Right atrium auricular region (tissue), 2 donors: ENCODE results near the gene CHRDL2. TPM values are rescaled to one million over a fixed set of nuclear protein-coding genes. Genes with fewer than 3 reads are reported as not detected.

Source experiments
- DNase-seq: peaks from one replicate; pipeline ENCODE4 v3.0.0-alpha.2; 2019; ENCODE audit warnings: low spot score
- H3K27ac ChIP-seq, 2 donors: fragments of 200-600 bp; sonication (generic); 1 replicate in 1 of 2; 2 replicates in 1 of 2; pipeline ENCODE4 v1.5.1; 2016 to 2019
- H3K27me3 ChIP-seq, 2 donors: fragments of 200-600 bp; sonication (generic); one replicate each; pipeline versions ENCODE4 v1.5.1 to v1.6.0; 2017 to 2019
- H3K36me3 ChIP-seq: fragments of 200-600 bp; sonication (generic); one replicate; pipeline ENCODE4 v1.5.1; 2016
- H3K4me1 ChIP-seq, 2 donors: fragments of 200-600 bp; sonication (generic); one replicate each; pipeline versions ENCODE4 v1.5.1 to v1.6.0; 2017 to 2019
- H3K4me3 ChIP-seq, 2 donors: fragments of 200-600 bp; sonication (generic); 1 replicate in 1 of 2; 2 replicates in 1 of 2; pipeline ENCODE4 v1.5.1; 2017 to 2019; ENCODE audit warnings: mild to moderate bottlenecking in 1 of 2, moderate library complexity in 1 of 2
- H3K9me3 ChIP-seq, 2 donors: fragments of 200-600 bp; sonication (generic); one replicate each; pipeline ENCODE4 v1.5.1; 2019
- total RNA-seq, 2 donors: library from RNA; depleted of rRNA; stranded (reverse); fragments of >200 nt; gene quantifications; one replicate each; pipeline ENCODE4 v1.1.0, GENCODE V29; 2016
- TF ChIP-seq, protein P1 (sequence below), 2 donors: fragments of 200-600 bp; sonication (generic); IDR thresholded peaks; one replicate each; pipeline ENCODE4 v1.5.1; 2019; ENCODE audit warnings: antibody characterized with exemption in 2 of 2

The CHRDL2 gene
- total RNA-seq, 2 donors from 2014 or later = 2.0 to 4.2 TPM

DNA sequence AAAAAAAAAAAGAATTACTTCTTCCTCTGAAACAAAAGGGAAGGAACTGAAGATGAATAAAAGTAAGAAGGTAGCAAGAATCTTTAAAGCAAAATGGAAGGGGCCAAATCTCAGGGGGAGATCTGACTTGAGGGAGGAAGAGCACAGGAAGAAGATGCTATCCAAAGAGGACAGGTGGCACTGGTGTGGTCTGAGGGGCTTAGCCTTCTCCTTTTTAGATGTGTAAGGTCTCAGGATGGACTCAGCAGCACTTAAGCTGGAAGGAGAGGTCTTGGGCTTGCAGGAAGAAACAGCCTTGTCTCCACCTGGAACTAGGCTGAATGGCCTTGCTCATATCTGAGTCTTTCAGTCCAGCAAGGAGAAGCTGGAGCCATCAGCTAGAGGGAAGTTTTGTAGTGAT lies 12.4 kb upstream of the CHRDL2 start:
- H3K36me3 ChIP-seq = no peaks in the 10 kb centered on the region
- no peak overlapping the region for H3K27ac ChIP-seq
- H3K9me3 ChIP-seq = no peaks in the 10 kb centered on the region
- peaks cover 0 to 7% of the 10 kb centered on the region in 2 donors for H3K4me1 ChIP-seq
- no peak overlapping the region for H3K4me3 ChIP-seq
- H3K27me3 ChIP-seq = no peaks in the 10 kb centered on the region
- TF ChIP-seq, protein P1, sequence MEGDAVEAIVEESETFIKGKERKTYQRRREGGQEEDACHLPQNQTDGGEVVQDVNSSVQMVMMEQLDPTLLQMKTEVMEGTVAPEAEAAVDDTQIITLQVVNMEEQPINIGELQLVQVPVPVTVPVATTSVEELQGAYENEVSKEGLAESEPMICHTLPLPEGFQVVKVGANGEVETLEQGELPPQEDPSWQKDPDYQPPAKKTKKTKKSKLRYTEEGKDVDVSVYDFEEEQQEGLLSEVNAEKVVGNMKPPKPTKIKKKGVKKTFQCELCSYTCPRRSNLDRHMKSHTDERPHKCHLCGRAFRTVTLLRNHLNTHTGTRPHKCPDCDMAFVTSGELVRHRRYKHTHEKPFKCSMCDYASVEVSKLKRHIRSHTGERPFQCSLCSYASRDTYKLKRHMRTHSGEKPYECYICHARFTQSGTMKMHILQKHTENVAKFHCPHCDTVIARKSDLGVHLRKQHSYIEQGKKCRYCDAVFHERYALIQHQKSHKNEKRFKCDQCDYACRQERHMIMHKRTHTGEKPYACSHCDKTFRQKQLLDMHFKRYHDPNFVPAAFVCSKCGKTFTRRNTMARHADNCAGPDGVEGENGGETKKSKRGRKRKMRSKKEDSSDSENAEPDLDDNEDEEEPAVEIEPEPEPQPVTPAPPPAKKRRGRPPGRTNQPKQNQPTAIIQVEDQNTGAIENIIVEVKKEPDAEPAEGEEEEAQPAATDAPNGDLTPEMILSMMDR (IDR thresholded peaks at IDR 0.05) = no peak
- DNase-seq = no peak

DNA sequence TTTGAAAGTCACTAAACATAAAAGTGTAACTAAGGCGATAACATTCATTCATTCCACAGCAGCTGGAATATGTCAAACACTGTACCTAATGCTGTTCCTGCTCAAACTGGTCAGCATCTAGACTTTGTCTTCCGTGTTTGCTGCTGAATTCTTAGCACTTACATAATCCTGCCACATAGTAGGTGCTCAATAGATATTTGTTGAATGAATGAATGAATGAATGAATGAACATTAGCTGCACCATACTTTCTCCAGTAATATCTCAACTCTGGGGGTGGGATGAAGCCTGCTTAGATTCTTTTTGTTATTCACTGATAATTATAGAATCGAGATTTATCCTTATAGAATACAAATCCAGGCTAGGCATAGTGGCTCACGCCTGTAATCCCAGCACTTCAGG lies 10.8 kb upstream of the CHRDL2 start:
- no peak overlapping the region for H3K4me3 ChIP-seq
- no peak for DNase-seq
- no peaks in the 10 kb centered on the region for H3K4me1 ChIP-seq
- no peak overlapping the region for H3K27ac ChIP-seq
- TF ChIP-seq, protein P1 (IDR thresholded peaks at IDR 0.05) = no peak
- no peaks in the 10 kb centered on the region for H3K27me3 ChIP-seq
- H3K36me3 ChIP-seq = no peaks in the 10 kb centered on the region
- no peaks in the 10 kb centered on the region for H3K9me3 ChIP-seq

DNA sequence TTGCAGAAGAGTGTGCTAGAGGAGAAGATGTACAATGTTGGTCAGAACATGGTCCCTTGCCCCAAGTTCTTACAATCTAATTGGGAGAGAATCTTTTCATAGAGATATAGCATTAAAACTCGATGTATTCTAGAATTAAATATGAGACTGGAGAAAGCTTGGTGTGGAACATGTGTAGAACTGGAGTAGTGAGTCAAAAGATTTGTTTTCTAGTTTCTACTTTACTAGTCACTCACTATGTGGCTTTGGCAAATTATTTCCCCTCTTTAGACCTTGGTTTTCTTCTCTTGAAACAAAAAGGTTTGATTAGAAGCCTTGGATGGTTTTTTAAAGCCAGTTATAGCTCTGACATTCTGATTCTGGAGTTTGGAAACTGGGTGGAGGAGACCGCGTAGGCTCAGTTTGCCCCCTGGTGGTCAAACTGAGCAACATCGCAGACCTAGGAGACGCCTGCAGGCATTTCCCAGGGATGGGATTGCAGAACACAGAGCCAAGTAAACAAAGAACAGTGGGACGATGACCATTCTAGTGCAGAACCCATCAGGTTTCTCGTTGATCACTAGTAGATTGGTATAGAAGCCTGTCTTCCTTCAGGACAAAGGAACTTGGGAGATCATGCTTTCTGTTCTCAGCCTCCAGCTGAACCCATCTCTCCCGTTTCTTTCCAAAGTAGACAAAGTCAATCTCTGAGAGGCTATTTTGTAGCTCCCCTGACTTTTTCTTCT lies 8.5 kb upstream of the CHRDL2 start:
- Histone ChIP-seq H3K27me3 (no peaks in the 10 kb centered on the region), H3K9me3 (no peaks in the 10 kb centered on the region), H3K4me1 (no peaks in the 10 kb centered on the region), H3K36me3 (no peaks in the 10 kb centered on the region), H3K4me3 (no peak overlapping the region), H3K27ac (no peak overlapping the region)
- TF ChIP-seq, protein P1 (IDR thresholded peaks at IDR 0.05) = peak; percentile 73 to 92
- no peak for DNase-seq

DNA sequence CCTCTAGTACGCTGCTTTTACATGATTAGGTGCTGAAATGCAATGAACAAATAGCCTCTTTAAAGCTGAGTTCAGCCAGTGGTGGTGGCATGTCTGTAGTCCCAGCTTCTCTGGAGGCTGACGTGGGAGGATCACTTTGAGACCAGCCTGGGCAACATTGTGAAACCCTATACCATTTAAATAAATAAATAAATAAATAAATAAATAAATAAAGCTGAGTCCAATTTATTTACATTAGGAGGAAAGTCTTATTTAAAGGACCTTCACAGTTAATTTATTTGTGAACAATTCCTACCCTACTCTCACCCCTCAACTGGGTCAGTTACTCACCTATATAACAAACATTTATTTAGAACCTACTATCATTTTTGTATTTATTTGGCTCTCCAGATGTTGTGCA lies 4.8 kb upstream of the CHRDL2 start:
- DNase-seq = no peak
- peaks cover 3 to 6% of the 10 kb centered on the region in 2 donors for H3K27me3 ChIP-seq
- no peak overlapping the region for H3K27ac ChIP-seq
- no peaks in the 10 kb centered on the region for H3K36me3 ChIP-seq
- H3K4me1 ChIP-seq = peaks cover 0 to 5% of the 10 kb centered on the region in 2 donors
- H3K9me3 ChIP-seq = no peaks in the 10 kb centered on the region
- no peak overlapping the region for H3K4me3 ChIP-seq
- TF ChIP-seq, protein P1 (IDR thresholded peaks at IDR 0.05) = no peak

DNA sequence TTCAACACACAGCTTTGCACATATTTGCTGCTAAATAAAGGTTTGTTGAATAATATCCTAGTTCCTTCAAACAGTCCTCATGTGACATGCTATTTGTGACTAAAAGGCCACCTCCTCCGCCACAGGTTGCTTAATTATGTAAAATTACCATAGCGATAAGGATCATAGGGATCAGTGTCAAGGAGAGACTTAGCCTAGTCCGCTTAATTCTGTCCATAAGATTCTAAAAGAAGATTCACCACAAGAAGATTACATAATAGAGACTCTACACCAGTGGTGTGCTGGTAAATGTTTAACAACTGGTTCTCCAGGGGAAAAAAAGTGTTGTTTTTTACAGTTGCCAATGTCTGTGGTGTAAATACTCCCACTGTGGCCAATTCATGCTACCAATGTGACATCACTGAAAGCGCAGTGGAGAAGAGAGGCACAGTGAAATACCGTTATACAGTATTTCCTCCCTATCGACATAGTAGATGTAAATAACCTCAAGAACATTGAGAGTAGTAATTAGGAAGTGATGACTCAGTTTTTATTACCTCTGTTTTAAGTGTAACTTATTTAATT lies 4.2 kb upstream of the CHRDL2 start:
- no peak overlapping the region for H3K27ac ChIP-seq
- no peak for DNase-seq
- no peaks in the 10 kb centered on the region for H3K36me3 ChIP-seq
- H3K4me3 ChIP-seq = no peak overlapping the region
- no peaks in the 10 kb centered on the region for H3K9me3 ChIP-seq
- peaks cover 3 to 6% of the 10 kb centered on the region in 2 donors for H3K27me3 ChIP-seq
- TF ChIP-seq, protein P1 (IDR thresholded peaks at IDR 0.05) = no peak
- H3K4me1 ChIP-seq = peaks cover 0 to 9% of the 10 kb centered on the region in 2 donors
